GM21723 (cell line): ENCODE measurements around the gene TSSK6.

Experiments
- ATAC-seq: cut with Tn5 transposase; IDR thresholded peaks from one replicate; pipeline ENCODE4 v1.9.1; 2021; ENCODE audit warnings: mild to moderate bottlenecking, moderate library complexity; ENCODE audit not compliant: unreplicated experiment

TSSK6 gene

GRCh38 chr19:19465436-19466070, 49.8 kb downstream of the TSSK6 start:
- no peak for ATAC-seq

- ATAC-seq = no peak
Measured at GRCh38 chr19:19464339-19465098, 50.8 kb downstream of the TSSK6 start.
